GM21390 (cell line): Measurements from ENCODE around the gene CGB7.
"Not testable (repeated sequence)": the region's sequence is repeated elsewhere in the genome, so short reads cannot be mapped to it uniquely, and the experiment has no call there.

Experiments
- ATAC-seq: cut with Tn5 transposase; IDR thresholded peaks from one replicate; pipeline ENCODE4 v1.9.1; 2021; ENCODE audit not compliant: unreplicated experiment

CGB7 gene

DNA sequence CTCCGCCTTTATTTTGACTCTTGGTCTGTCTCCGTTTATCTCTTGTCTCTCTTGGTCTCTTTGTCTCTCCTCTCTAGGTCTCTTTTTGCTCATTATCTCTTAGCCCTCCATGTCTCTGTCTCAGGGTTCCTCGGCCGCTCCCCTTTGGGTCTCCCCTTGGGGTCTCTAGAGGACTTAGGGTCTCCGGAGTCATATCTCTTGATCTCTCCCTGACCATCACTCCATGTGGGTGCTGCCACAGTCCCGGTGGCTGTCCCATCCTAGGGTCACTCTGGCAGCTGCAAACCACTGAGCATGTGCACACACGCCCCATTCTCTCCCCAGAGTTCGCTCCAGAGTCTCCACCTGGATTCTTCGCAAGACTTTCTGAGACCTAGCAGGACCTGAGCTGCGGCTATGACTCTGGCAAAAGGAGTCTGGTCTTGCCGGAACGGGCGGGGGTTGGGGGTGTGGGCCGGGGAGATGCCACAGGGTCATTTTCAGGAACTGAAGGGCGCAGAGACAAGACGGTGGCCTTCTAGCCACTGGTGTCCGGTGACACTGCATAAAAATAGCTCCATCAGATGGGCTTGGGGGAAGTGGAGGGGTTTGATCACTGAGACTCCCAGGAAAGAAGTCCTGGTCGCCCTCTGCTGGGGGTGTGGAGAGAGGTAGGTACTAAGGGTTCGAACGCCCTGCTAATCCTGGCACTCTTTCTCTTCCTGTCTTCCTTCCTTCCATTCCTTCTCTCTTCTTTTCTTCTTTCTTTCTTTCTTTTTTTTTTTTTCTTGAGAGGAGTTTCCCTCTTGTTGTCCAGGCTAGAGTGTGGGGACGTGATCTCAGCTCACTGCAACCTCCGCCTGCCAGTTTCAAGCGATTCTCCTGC lies 16.2 kb upstream of the CGB7 start:
- ATAC-seq: no peak

- no peak for ATAC-seq
Observed at GRCh38 chr19:49071860-49072547, 14.5 kb upstream of the CGB7 start.

DNA sequence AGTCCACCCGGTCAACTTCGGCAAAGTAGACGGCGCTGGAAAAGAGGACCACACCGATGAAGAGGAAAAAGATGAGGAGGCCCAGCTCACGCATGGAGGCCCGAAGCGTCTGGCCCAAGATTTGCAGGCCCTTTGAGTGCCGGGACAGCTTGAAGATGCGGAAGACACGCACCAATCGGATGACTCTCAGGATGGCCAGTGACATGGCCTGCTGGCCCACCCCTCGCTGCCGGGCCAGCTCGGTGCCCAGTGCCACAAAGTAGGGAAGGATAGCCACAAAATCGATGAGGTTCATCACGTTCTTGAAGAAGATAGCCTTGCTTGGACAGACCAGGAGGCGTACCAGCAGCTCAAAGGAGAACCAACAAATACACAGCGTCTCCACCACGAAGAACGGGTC lies 12.9 kb upstream of the CGB7 start:
- no peak for ATAC-seq

DNA sequence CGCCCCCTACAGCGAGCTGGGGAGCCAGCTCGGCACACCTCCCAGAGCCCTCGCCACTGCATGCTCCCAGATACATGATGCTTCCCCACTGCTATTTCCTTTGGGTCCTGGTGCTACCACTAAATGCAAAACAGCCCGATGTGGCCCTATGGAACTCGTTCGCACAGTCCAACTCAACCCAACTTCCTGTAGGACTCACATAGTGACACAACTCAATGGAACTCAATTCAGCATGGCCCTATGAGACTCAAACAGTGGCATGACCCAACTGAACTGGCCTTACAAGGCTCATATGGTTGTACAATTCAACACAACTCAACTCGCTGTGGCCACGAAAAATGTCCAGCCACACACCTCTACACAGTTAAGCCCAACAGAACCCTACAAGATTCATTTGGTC lies 11.5 kb upstream of the CGB7 start:
- no peak for ATAC-seq

GRCh38 chr19:49067554-49067953 lies 10.0 kb upstream of the CGB7 start:
- no peak for ATAC-seq

DNA sequence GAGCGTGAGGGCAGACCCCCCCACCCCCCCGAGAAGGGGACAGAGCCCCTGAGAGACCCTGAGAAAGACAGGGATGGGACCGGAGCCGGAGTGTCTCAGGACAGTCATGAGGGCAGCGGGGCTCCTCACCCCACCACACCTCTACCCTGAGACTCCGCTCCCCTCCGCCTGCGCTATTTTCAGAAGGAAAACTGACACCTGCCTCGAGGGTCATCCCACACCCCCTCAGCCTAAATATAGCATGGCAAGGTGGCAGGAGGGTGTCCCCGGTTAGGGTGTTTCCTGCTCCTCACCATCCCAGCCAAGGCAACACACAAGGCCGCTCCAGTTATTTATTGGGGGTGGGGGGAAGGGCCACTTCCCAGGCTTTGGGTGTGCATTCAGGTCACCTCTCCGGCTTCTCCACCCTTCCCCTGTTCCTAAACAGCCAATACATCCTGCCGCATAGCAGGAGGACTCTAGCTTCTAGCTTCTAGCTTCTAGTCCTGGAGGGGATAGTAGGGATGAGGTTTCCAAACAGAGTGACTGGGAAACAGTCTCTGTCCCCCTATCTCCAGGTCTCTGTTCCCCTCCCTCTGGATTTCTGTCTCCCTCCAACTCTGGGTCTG lies 8.5 kb upstream of the CGB7 start:
- no peak for ATAC-seq

DNA sequence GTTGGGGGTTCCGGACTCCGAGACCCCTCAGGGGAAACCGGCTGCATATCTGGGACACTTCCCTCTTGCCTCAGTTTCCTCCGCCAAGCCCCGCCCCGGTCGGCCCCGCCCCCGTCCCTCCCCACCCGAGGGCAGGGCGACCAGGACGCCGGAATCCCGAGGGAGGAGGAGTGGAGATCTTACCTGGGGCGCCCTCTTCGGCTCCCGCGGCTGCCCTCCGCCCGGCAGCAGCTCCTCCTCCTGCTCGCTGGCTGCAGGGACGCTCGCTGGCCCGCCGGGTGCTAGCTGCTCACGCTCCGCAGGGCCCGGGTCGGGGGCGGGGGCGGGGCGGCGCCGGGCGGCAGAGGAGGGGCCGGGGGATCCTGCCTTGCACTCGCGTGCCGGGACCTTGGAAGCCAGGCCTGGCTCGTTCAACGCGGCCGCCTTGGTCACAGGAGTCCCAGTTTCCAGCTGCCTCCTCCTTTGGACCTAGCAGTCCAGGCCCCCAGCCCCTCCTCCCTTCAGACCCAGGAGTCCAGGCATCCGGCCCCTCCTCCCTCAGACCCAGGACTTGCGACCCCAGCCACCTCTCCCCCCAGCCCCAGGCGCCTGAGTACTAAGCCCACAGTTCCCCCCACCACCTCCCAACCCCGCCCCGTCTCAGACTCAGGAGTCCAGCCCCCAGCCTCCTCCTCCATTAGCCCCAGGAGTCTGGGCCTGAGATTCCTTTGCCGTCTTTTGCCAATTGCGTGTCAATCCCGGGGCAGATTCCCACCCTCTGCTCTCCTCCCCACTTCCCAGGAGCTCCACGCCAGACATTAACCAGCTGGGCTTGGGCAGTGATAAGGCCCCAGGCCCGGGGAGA lies 7.4 kb upstream of the CGB7 start, which contains the start of gene NTF4:
TSS of gene NTF4 (minus strand) at position 51 of the 844 bp plus-strand sequence. CDS start 2,821 bp downstream, outside the sequence.
- no peak for ATAC-seq

GRCh38 chr19:49064029-49064629 lies 6.6 kb upstream of the CGB7 start:
- ATAC-seq: no peak

- no peak for ATAC-seq
Observed at GRCh38 chr19:49061445-49061844, 3.9 kb upstream of the CGB7 start.

DNA sequence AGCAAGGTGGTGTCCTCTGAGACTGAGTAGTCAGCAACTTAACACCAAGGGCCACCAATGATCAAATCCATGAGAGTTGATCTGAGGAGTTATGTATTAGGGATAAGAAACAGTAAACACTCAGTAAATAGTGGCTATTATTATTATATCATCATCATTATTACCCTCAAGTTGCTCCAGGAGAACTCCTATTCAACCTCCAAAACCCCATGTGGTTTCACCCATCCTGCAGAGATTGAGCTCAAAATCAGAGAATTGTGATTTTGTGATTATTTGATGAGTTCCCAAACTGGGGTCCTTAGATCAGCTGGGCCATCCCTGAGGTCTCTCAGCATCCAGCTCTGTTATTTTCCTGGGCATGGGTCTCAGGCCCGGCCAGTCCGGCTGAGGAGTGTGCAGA lies 3.5 kb upstream of the CGB7 start:
- no peak for ATAC-seq

GRCh38 chr19:49059053-49059452 lies 1.5 kb upstream of the CGB7 start:
- no peak for ATAC-seq

GRCh38 chr19:49058562-49058961 lies 1.0 kb upstream of the CGB7 start:
- ATAC-seq: no peak

DNA sequence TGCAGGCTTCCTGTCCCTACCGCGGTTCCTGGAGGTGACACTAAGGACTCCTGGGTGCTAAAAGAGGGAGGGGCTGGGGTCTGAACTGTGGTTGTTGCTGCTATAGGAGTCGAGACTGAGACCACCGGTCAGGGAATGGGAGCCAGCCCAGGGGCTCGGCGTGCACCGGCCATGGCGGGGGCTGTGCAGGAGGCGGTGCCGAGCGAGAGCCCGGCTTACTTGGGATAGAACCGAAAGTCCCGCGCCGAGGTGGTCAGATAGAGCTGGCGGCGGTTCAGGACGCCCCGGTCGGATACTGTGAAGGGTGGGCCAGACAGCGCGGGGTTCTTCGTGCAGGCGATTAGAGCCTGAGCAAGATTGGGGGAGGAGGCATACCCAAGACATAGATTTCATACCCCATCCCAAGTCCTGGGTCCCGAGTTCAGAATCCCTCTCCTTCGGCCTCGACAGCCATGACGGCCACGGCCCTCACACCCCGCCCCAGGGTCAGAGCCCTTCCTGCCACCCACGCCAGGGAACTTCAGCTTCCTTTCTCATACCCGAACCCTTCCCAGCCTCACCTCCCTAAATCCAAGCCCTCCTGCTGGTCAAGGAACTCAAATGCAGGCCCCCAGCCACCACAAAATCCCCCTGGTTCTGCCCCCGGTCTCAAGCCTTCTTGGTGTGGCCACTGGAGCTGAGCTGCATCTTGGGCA lies 500 bp downstream of the CGB7 start:
- not testable (repeated sequence) for ATAC-seq

GRCh38 chr19:49056101-49056901 lies 1.2 kb downstream of the CGB7 start:
- no peak for ATAC-seq

- not testable (repeated sequence) for ATAC-seq
Observed at GRCh38 chr19:49050376-49051033, 7.0 kb downstream of the CGB7 start.

- ATAC-seq: not testable (repeated sequence)
Observed at GRCh38 chr19:49049834-49050233, 7.7 kb downstream of the CGB7 start.

DNA sequence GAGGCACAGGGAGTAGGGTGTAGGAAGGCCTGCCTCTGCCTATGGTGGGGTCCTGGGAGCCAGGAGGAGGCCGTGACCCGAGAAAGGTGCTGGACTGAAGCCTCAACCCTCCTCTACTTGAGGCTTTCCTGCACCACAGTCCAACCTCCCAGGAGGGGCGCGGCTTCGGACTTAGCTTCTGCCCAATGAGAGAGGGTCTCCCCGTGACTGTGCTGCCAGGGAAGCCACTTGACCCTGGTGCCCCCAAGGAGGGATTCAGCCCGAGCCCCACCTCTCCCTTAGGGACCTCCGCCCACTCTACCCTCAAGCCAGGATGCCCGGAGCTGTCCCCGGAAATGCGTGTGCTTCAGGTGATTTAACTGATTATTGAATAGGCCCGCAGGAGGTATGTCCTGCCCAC lies 8.5 kb downstream of the CGB7 start, which contains the start of gene CGB8:
TSS of gene CGB8 (minus strand) at position 101 of the 400 bp plus-strand sequence. CDS start 372 bp downstream, outside the sequence.
- not testable (repeated sequence) for ATAC-seq

GRCh38 chr19:49043548-49043947 lies 14.0 kb downstream of the CGB7 start, which contains the start of gene CGB5:
Gene CGB5 (plus strand): TSS chr19:49043848. CDS start chr19:49044210, 362 bp downstream.
- ATAC-seq: not testable (repeated sequence)
